Transverse colon (tissue), 4 donors: ENCODE results near the gene DAGLB. TPM values are rescaled to one million over a fixed set of nuclear protein-coding genes. Genes with fewer than 3 reads are reported as not detected.

Experiments
- DNase-seq: peaks from one replicate; pipeline ENCODE4 v3.0.0-alpha.2; 2019
- H3K27ac ChIP-seq, 4 donors: fragments of 200-600 bp; sonication (generic); 2 replicates each; pipeline ENCODE4 v1.5.1; 2016 to 2018; ENCODE audit warnings: inconsistent platforms in 4 of 4
- H3K27me3 ChIP-seq: fragments of 200-600 bp; sonication (generic); 2 replicates; pipeline ENCODE4 v1.5.1; 2017; ENCODE audit warnings: inconsistent platforms
- H3K36me3 ChIP-seq, 4 donors: fragments of 200-600 bp; sonication (generic); 2 replicates each; pipeline ENCODE4 v1.5.1; 2017 to 2019; ENCODE audit warnings: inconsistent platforms in 4 of 4
- H3K4me1 ChIP-seq, 4 donors: fragments of 200-600 bp; sonication (generic); 2 replicates each; pipeline ENCODE4 v1.5.1; 2017 to 2020; ENCODE audit warnings: inconsistent platforms in 4 of 4
- H3K4me3 ChIP-seq, 4 donors: fragments of 200-600 bp; sonication (generic); 1 replicate in 1 of 4; 2 replicates in 3 of 4; pipeline versions ENCODE4 v1.5.1 to v1.6.1; 2017 to 2019; ENCODE audit warnings: inconsistent platforms in 4 of 4
- H3K9me3 ChIP-seq, 2 donors: fragments of 200-600 bp; sonication (generic); 2 replicates each; pipeline ENCODE4 v1.5.1; 2017 to 2019; ENCODE audit warnings: inconsistent platforms in 2 of 2
- CTCF ChIP-seq, 5 experiments: fragments of 200-600 bp in 3 of 5; fragments of 450-650 bp in 2 of 5; sonication (generic) in 3 of 5; IDR thresholded peaks; 1 replicate in 2 of 5; 2 replicates in 3 of 5; pipeline ENCODE4 v1.5.1; 2016 to 2017; ENCODE audit warnings: antibody characterized with exemption in 5 of 5, inconsistent platforms in 3 of 5, mild to moderate bottlenecking in 2 of 5, moderate library complexity in 1 of 5
- EP300 ChIP-seq: sonication (generic); formaldehyde crosslinking; IDR thresholded peaks from one replicate; pipeline ENCODE4 v1.6.1; 2017; ENCODE audit warnings: antibody characterized with exemption, low read depth
- POLR2A ChIP-seq: fragments of 450-650 bp; IDR thresholded peaks from one replicate; pipeline ENCODE4 v1.6.1; 2016; ENCODE audit warnings: antibody characterized with exemption, mild to moderate bottlenecking, moderate library complexity
- POLR2AphosphoS5 ChIP-seq, 3 donors: sonication (generic); formaldehyde crosslinking; IDR thresholded peaks; one replicate each; pipeline ENCODE4 v1.6.1; 2016; ENCODE audit warnings: antibody characterized with exemption in 3 of 3
- WGBS, 2 donors: methylation state at CpG; one replicate each; pipeline ENCODE4 v1.1.5; 2018; ENCODE audit warnings: low coverage in 1 of 2; 5-methylcytosine and 5-hydroxymethylcytosine counted together
- in situ Hi-C, 4 donors: fragments of 200-750 bp; cut with MboI; loops; one replicate each; pipeline versions ENCODE4 v1.15.0 to v1.15.1; 2017; ENCODE audit warnings: low sequenced_read_pairs in 3 of 4, low pct_ligation_motif_present in 1 of 4, low pct_unique_long_range_greater_than_20kb in 1 of 4
- intact Hi-C: fragments of 100-400 bp; cut with DNase I; formaldehyde crosslinking; loops from one replicate; pipeline ENCODE4 v1.15.1; 2023; ENCODE audit warnings: low total_unique reads
- total RNA-seq, 4 donors: library from RNA; depleted of rRNA; stranded (reverse); fragments of >200 nt; gene quantifications; one replicate each; pipeline ENCODE4 v1.1.0, GENCODE V29; 2016

Gene DAGLB
- total RNA-seq, 4 donors from 2014 or later: 5.2 to 59.1 (median 24.3) TPM

DNA sequence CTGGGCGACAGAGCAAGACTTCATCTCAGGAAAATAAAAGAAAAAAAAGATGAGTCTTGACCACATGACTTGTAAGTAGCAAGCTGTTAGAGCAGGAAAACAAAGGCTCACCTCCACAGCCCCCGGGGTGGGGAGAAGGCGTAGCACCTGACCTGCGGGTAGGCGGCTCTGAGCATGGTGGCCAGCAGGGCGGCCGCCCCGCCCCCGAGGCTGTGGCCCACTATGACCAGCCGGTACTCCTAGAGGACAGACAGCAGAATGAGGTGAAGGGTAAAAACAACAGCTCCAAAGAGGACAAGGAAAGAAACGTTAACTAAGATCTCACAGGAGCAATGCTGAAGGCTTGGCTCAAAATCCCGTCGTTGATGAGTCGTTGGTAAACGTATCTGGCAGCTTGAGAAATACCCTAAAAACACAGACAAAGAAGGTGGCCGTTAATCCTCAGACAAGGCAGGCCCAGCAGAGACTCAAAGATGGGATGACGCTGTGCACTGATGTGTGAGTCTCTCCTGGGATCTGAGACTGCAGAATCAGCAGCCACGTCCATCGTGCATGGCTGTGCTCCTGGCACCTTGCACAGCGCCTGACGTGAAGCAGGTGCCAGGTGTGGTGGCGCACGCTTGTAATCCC, 31.1 kb downstream of the DAGLB start:
- Histone ChIP-seq H3K4me1 (no peaks in the 10 kb centered on the region), H3K4me3 (no peak overlapping the region), H3K9me3 (no peaks in the 10 kb centered on the region), H3K27ac (no peak overlapping the region), H3K36me3 (peaks cover 0 to 30% (median 9%) of the 10 kb centered on the region in 4 donors), H3K27me3 (no peaks in the 10 kb centered on the region)
- no peak for TF ChIP-seq EP300
- TF ChIP-seq POLR2A: no peak
- no peak for TF ChIP-seq POLR2AphosphoS5 (IDR thresholded peaks at IDR 0.05)
- intact Hi-C loops (no loop called here), in situ Hi-C loops (no loop called here)
- WGBS, 2 donors: 85 to 87% methylated on average over 11 to 23 of the region's 23 CpGs
- DNase-seq: no peak

DNA sequence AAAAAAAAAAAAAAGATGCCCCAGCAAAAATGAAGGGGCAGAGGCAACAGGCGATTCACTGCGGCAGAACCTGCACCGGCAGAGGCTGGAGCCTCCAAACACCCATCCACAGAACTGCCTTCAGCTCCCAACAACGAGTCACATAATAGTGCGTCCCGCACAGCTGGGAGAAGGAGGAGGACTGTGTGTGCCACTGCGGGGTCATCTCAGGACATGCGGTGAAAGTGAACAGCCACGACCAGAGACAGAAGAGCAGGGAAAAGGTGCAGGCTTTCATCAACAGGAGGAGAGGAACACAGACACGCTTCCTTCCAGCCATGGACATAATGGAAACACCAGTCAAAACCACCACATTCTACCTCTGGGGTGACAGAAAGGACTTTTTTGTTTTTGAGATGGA, 34.1 kb downstream of the DAGLB start:
- intact Hi-C loops: no loop called here
- Histone ChIP-seq H3K27ac (no peak overlapping the region), H3K9me3 (no peaks in the 10 kb centered on the region), H3K4me3 (no peak overlapping the region), H3K27me3 (no peaks in the 10 kb centered on the region), H3K36me3 (peaks cover 0 to 50% (median 25%) of the 10 kb centered on the region in 4 donors), H3K4me1 (no peaks in the 10 kb centered on the region)
- TF ChIP-seq EP300 (no peak), POLR2A (no peak), CTCF (IDR thresholded peaks at IDR 0.05) (no peak), POLR2AphosphoS5 (IDR thresholded peaks at IDR 0.05) (no peak)
- WGBS, 2 donors: 92% methylated on average over 10 of the region's 10 CpGs; no CpG with 5 or more reads in 1 of the 2 donors
- DNase-seq: no peak
- in situ Hi-C loops: no loop called here

GRCh38 chr7:6409944-6410693, 37.6 kb downstream of the DAGLB start:
- 93 to 100% methylated on average over 1 to 33 of the region's 34 CpGs for WGBS, 2 donors
- no peaks in the 10 kb centered on the region for H3K4me1 ChIP-seq
- in situ Hi-C loops: no loop called here

GRCh38 chr7:6409091-6409490, 38.7 kb downstream of the DAGLB start:
- TF ChIP-seq POLR2AphosphoS5 (IDR thresholded peaks at IDR 0.05) (no peak), CTCF (IDR thresholded peaks at IDR 0.05) (no peak), POLR2A (no peak), EP300 (no peak)
- intact Hi-C loops (no loop called here), in situ Hi-C loops (no loop called here)
- 93% methylated on average over 14 of the region's 14 CpGs; no CpG with 5 or more reads in 1 of the 2 donors for WGBS, 2 donors
- no peaks in the 10 kb centered on the region for H3K4me1 ChIP-seq
- H3K9me3 ChIP-seq: no peaks in the 10 kb centered on the region
- H3K27ac ChIP-seq: no peak overlapping the region
- peaks cover 0 to 75% (median 32%) of the 10 kb centered on the region in 4 donors for H3K36me3 ChIP-seq
- no peak for DNase-seq
- H3K27me3 ChIP-seq: no peaks in the 10 kb centered on the region
- H3K4me3 ChIP-seq: no peak overlapping the region

More at GRCh38 chr7:6409944-6410693, 37.6 kb downstream of the DAGLB start:
- intact Hi-C loops: no loop called here
- Histone ChIP-seq H3K9me3 (no peaks in the 10 kb centered on the region), H3K27me3 (no peaks in the 10 kb centered on the region), H3K4me3 (no peak overlapping the region), H3K27ac (no peak overlapping the region), H3K36me3 (peaks cover 0 to 70% (median 29%) of the 10 kb centered on the region in 4 donors)
- no peak for DNase-seq
- TF ChIP-seq CTCF (IDR thresholded peaks at IDR 0.05): no peak
- TF ChIP-seq POLR2AphosphoS5 (IDR thresholded peaks at IDR 0.05): no peak
- TF ChIP-seq EP300: no peak
- no peak for TF ChIP-seq POLR2A
